Liver (tissue), 3 donors: ENCODE measurements around the gene PARL.

ENCODE experiments used
- CTCF ChIP-seq: fragments of 150-350 bp; IDR thresholded peaks from 2 replicates; pipeline ENCODE4 v1.5.1; 2017; ENCODE audit warnings: improper control_type of control experiment, low read depth, low read length; ENCODE audit not compliant: missing input control
- FOXA1 ChIP-seq: IDR thresholded peaks from 2 replicates; pipeline ENCODE4 v1.6.1; 2016; ENCODE audit warnings: antibody characterized with exemption
- GABPA ChIP-seq, 2 donors: IDR thresholded peaks in 1 of 2; conservative IDR thresholded peaks in 1 of 2; 2 replicates each; pipeline ENCODE4 v1.6.1; 2016; ENCODE audit warnings: antibody characterized with exemption in 2 of 2, mild to moderate bottlenecking in 1 of 2, moderate library complexity in 1 of 2
- ZBTB33 ChIP-seq: IDR thresholded peaks from 2 replicates; pipeline ENCODE4 v1.6.1; 2016; ENCODE audit warnings: antibody characterized with exemption
- donor health status: healthy.
- donor health status: healthy.

GRCh38 chr3:183797996-183798395 lies 86.7 kb downstream of the PARL start:
- TF ChIP-seq CTCF (no peak), GABPA (IDR thresholded peaks at IDR 0.05 in 1 of 2, conservative IDR thresholded peaks at IDR 0.05 in 1 of 2) (no peak), ZBTB33 (no peak), FOXA1 (no peak)
